Activated CD4-positive, alpha-beta T cell treated with anti-CD3 and anti-CD28 coated beads for 36 hours (primary cell): ENCODE measurements around the gene CEP112. TPM values are rescaled to one million over a fixed set of nuclear protein-coding genes. Genes with fewer than 3 reads are reported as not detected.

ENCODE experiments used
- ATAC-seq: fragments of 200-7000 bp; cut with Tn5 transposase; one replicate; pipeline ENCODE4 v1.10.0; 2021; ENCODE audit warnings: mild to moderate bottlenecking, moderate library complexity
- CTCF ChIA-PET: fragments of 350-600 bp; sonication (Branson Sonifier 250); formaldehyde crosslinking; loops from one replicate; lab custom pipeline; 2021; ENCODE audit warnings: antibody characterized with exemption; lab: Charles Lee
- POLR2A ChIA-PET: fragments of 350-600 bp; sonication (Branson Sonifier 250); formaldehyde crosslinking; loops from one replicate; lab custom pipeline; 2021; ENCODE audit warnings: antibody characterized with exemption, inconsistent platforms; lab: Charles Lee
- DNase-seq: peaks from one replicate; pipeline ENCODE4 v3.0.0-alpha.2; 2020
- H3K27ac Mint-ChIP-seq: one replicate; pipeline ENCODE4 v1.8.0; 2021; ENCODE audit warnings: mixed read lengths
- H3K27me3 Mint-ChIP-seq: one replicate; pipeline ENCODE4 v1.8.0; 2021; ENCODE audit warnings: mixed read lengths
- H3K36me3 Mint-ChIP-seq: one replicate; pipeline ENCODE4 v1.8.0; 2021; ENCODE audit warnings: low read depth, mixed read lengths
- H3K4me1 Mint-ChIP-seq: one replicate; pipeline ENCODE4 v1.8.0; 2021; ENCODE audit warnings: mixed read lengths
- H3K4me3 Mint-ChIP-seq: one replicate; pipeline ENCODE4 v1.8.0; 2021; ENCODE audit warnings: mild to moderate bottlenecking, moderate library complexity, mixed read lengths
- H3K9me3 Mint-ChIP-seq: one replicate; pipeline ENCODE4 v1.8.0; 2021; ENCODE audit warnings: low read depth, mixed read lengths
- intact Hi-C, 2 experiments: fragments of 100-400 bp; cut with DNase I in 1 of 2; cut with micrococcal nuclease in 1 of 2; formaldehyde crosslinking; loops; one replicate each; pipeline versions ENCODE4 v1.14.2 to v1.15.1; 2022 to 2024; cut with DNase I, micrococcal nuclease
- total RNA-seq, 2 experiments: library from RNA; stranded (reverse); gene quantifications; one replicate each; pipeline ENCODE4 v1.2.3, GENCODE V29; 2021

Gene CEP112
- total RNA-seq, 2 experiments from 2014 or later, result 2.2 to 2.8 TPM

DNA sequence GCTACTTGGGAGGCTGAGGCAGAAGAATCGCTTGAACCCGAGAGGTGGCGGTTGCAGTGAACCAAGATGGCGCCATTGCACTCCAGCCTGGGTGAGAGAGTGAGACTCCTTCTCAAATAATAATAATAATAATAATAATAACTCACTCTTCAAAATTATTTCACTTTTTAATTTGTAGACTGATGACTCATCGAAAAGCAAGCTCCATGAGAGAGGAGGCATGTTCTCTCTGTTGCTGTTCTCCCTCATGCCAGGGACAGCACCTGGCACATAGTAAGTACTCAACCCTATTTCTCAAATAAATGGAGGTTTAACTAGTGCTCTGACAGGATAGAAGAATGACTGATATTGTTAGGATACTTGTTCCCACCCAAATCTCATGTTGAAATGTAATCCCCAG lies 265.3 kb downstream of the CEP112 start:
- ChIA-PET CTCF (interaction anchor here (1.1 kb wide), 1 partner anchor 186 kb away, joined by 3 read pairs; no protein-coding TSS in a partner anchor), POLR2A (no interaction called here)
- Mint-ChIP-seq H3K27ac (no peak overlapping the region), H3K36me3 (peaks cover 2% of the 10 kb centered on the region), H3K4me1 (no peaks in the 10 kb centered on the region), H3K9me3 (no peaks in the 10 kb centered on the region), H3K27me3 (no peaks in the 10 kb centered on the region), H3K4me3 (no peak overlapping the region)
- intact Hi-C loops, result no loop called here
- ATAC-seq (no peak), DNase-seq (no peak)

DNA sequence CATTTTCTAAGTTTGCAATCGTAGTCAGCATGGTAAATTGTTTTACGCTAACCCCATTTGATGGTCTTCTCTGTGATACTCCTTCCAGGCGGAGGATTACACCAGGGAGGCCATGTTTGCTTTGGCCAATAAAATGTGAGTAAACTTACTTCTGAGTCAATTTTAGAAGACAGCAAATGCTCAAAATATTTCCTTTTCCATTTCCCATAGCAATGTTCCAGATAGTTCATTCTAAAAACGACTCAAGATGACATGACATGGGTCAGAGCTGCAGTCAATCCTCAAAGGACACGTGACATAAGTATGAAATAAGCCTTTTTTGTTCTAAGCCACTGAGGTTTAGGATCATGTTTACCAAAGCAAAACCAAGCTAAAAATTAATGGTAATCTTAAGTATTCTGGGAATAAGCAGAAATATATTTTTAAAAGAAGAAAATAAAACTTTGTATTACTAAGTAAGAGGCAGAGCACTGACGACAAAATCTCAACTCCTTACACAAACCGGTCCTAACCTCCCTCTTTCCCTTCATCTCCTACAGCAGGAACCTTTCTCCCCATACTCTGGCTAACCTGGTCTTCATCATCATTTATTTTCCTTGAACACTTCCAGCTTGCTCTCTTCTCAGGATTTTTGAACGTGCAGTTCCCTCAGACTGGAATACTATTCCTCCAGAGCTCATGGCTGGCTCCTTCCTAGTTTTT lies 266.2 kb downstream of the CEP112 start:
- no peaks in the 10 kb centered on the region for H3K27me3 Mint-ChIP-seq

GRCh38 chr17:65920996-65921395 lies 270.9 kb downstream of the CEP112 start:
- ChIA-PET POLR2A (no interaction called here), CTCF (interaction anchor here (1.2 kb wide), 1 partner anchor 14 kb away, joined by 6 read pairs; no protein-coding TSS in a partner anchor)
- Mint-ChIP-seq H3K9me3 (no peaks in the 10 kb centered on the region), H3K36me3 (no peaks in the 10 kb centered on the region), H3K4me3 (no peak overlapping the region), H3K27me3 (no peaks in the 10 kb centered on the region), H3K27ac (no peak overlapping the region), H3K4me1 (peaks cover 8% of the 10 kb centered on the region)
- intact Hi-C loops, result no loop called here
- ATAC-seq (peak; percentile 53), DNase-seq (no peak)

More for the DNA sequence above, 266.2 kb downstream of the CEP112 start:
- POLR2A ChIA-PET, result no interaction called here
- CTCF ChIA-PET, result interaction anchor here (1.1 kb wide), 1 partner anchor 187 kb away, joined by 3 read pairs; no protein-coding TSS in a partner anchor
- Mint-ChIP-seq H3K27ac (no peak overlapping the region), H3K4me1 (peaks cover 7% of the 10 kb centered on the region), H3K9me3 (no peaks in the 10 kb centered on the region), H3K4me3 (no peak overlapping the region), H3K36me3 (peaks cover 2% of the 10 kb centered on the region)
- no peak for DNase-seq
- intact Hi-C loops, result no loop called here
- ATAC-seq, result no peak

- DNase-seq (no peak), ATAC-seq (no peak)
- no peak overlapping the region for H3K27ac Mint-ChIP-seq
- peaks cover 24% of the 10 kb centered on the region for H3K4me1 Mint-ChIP-seq
- H3K9me3 Mint-ChIP-seq, result peaks cover 7% of the 10 kb centered on the region
- no peak overlapping the region for H3K4me3 Mint-ChIP-seq
- H3K36me3 Mint-ChIP-seq, result peaks cover 2% of the 10 kb centered on the region
- H3K27me3 Mint-ChIP-seq, result no peaks in the 10 kb centered on the region
- intact Hi-C loops, result no loop called here
- ChIA-PET POLR2A (interaction anchor here (0.5 kb wide), 1 partner anchor 238 kb away, joined by 3 read pairs; no protein-coding TSS in a partner anchor), CTCF (no interaction called here)
These were observed 273.0 kb downstream of the CEP112 start for GRCh38 chr17:65918916-65919315.

- H3K27me3 Mint-ChIP-seq, result no peaks in the 10 kb centered on the region
- ChIA-PET POLR2A (no interaction called here), CTCF (no interaction called here)
- intact Hi-C loops, result no loop called here
- peaks cover 24% of the 10 kb centered on the region for H3K4me1 Mint-ChIP-seq
- peaks cover 2% of the 10 kb centered on the region for H3K36me3 Mint-ChIP-seq
- H3K27ac Mint-ChIP-seq, result no peak overlapping the region
- ATAC-seq (no peak), DNase-seq (no peak)
- H3K4me3 Mint-ChIP-seq, result no peak overlapping the region
- H3K9me3 Mint-ChIP-seq, result peaks cover 7% of the 10 kb centered on the region
These were observed 273.4 kb downstream of the CEP112 start for GRCh38 chr17:65918500-65918899.

DNA sequence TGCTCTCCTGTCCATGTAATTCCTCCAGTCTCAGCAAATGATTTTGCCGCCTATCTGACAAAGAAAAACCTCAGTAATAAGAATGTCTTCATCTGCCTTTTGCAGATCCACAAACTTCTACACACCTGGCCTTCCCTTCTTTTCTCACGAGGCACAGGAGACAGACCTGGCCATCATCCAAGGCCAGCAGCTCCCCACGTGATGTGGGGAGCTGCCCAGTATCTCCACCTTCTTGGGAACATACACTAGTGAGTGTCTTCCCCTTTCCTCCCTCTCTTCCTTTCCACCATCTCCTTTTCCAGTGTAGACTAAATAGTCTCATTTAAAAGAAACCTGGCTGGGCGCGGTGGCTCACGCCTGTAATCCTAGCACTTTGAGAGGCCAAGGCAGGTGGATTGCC lies 274.4 kb downstream of the CEP112 start:
- H3K27me3 Mint-ChIP-seq, result no peaks in the 10 kb centered on the region
- CTCF ChIA-PET, result no interaction called here

DNA sequence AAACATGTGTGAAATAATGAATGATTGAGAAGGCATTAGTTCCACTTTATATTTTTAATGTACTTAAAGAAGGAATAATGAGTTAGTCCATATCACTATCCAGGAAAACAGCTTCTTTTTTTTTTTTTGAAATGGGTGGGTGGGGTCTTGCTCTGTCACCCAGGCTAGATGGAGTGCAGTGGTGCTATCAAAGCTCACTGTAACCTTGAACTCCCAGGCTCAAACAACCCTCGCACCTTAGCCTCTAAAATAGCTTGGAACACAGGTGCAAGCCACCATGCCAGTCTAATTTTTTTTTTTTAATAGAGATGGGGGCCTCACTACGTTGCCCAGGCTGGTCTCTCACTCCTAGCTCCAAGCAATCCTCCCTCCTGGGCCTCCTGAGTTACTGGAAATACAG lies 275.5 kb downstream of the CEP112 start:
- Mint-ChIP-seq H3K4me1 (peaks cover 24% of the 10 kb centered on the region), H3K27ac (peak overlapping the region; percentile 70), H3K36me3 (peaks cover 2% of the 10 kb centered on the region), H3K4me3 (no peak overlapping the region), H3K9me3 (peaks cover 7% of the 10 kb centered on the region), H3K27me3 (no peaks in the 10 kb centered on the region)
- CTCF ChIA-PET, result interaction anchor here (0.6 kb wide), 1 partner anchor 625 kb away, joined by 3 read pairs; no protein-coding TSS in a partner anchor
- DNase-seq (no peak), ATAC-seq (no peak)
- intact Hi-C loops, result no loop called here
- POLR2A ChIA-PET, result interaction anchor here (0.6 kb wide), 1 partner anchor 1678 kb away, joined by 3 read pairs; no protein-coding TSS in a partner anchor

More for the DNA sequence above, 274.4 kb downstream of the CEP112 start:
- POLR2A ChIA-PET, result no interaction called here
- no peak for ATAC-seq
- Mint-ChIP-seq H3K27ac (no peak overlapping the region), H3K4me3 (no peak overlapping the region), H3K9me3 (peaks cover 7% of the 10 kb centered on the region), H3K36me3 (peaks cover 2% of the 10 kb centered on the region), H3K4me1 (peaks cover 24% of the 10 kb centered on the region)
- intact Hi-C loops, result no loop called here
- DNase-seq, result no peak

DNA sequence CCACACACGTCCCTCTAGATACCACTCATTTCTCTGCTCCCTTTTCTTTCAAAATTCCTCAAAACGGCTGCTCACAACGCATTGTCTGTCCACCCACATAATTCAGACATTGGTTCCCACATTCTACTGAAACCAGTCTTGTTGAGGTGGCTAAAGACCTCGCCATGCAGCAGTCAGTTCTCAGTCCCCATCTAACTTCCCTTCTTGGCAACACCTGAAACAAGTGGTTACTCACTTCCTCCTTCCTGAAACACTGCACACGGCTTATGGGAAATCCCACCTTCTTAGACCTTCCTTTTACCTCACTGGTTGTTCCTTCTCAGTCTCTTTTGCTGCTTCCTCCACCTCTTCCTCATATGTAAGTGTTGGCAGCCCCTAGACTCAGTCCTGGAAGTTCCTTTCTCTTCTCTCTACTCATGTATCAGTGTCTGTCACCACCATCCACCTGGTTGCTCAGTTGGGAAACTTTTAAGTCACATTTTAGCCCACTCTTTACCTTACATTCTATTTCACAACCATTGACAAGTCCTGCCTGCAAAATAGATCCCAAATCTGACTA lies 277.1 kb downstream of the CEP112 start:
- peaks cover 18% of the 10 kb centered on the region for H3K9me3 Mint-ChIP-seq
- peak overlapping the region; percentile 2 for H3K4me3 Mint-ChIP-seq
- ChIA-PET POLR2A (no interaction called here), CTCF (interaction anchor here (1.4 kb wide), 1 partner anchor 11 kb away, joined by 3 read pairs; no protein-coding TSS in a partner anchor)
- H3K36me3 Mint-ChIP-seq, result peaks cover 12% of the 10 kb centered on the region
- H3K4me1 Mint-ChIP-seq, result peaks cover 17% of the 10 kb centered on the region
- no peaks in the 10 kb centered on the region for H3K27me3 Mint-ChIP-seq
- intact Hi-C loops, result no loop called here
- peak; percentile 96 for ATAC-seq
- DNase-seq, result peak; percentile 40
- peak overlapping the region; percentile 93 for H3K27ac Mint-ChIP-seq

DNA sequence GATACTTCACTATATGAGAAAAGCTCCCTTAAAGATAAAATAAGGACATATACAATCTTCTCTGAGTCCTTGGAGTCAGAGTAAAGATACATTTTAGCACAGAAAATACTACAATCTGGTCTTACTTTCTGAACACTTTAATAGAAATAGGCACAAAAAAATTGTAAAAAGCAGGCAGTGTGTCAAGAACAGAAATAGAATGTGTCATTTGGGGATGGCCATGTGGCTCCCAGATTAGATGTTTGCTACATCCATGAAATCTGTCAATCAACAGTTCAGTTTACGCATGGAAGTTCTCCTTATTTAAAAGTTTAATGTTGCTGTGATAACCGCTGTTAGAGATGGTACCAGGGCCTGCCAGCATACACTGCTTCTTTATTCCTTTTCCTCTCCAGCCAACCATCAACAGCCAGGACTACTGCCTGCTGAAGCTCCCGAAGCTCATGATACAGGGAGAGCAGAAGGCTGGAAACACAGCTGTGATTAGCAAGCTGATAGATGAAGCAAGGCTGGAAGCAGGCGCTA lies 278.5 kb downstream of the CEP112 start:
- Mint-ChIP-seq H3K4me3 (no peak overlapping the region), H3K36me3 (peaks cover 13% of the 10 kb centered on the region), H3K27me3 (no peaks in the 10 kb centered on the region), H3K9me3 (peaks cover 21% of the 10 kb centered on the region), H3K27ac (no peak overlapping the region), H3K4me1 (peaks cover 17% of the 10 kb centered on the region)
- ChIA-PET POLR2A (no interaction called here), CTCF (no interaction called here)
- ATAC-seq (no peak), DNase-seq (no peak)
- intact Hi-C loops, result no loop called here

- peaks cover 15% of the 10 kb centered on the region for H3K4me1 Mint-ChIP-seq
- H3K9me3 Mint-ChIP-seq, result peaks cover 20% of the 10 kb centered on the region
- DNase-seq (no peak), ATAC-seq (no peak)
- peaks cover 12% of the 10 kb centered on the region for H3K36me3 Mint-ChIP-seq
- intact Hi-C loops, result no loop called here
- H3K27me3 Mint-ChIP-seq, result no peaks in the 10 kb centered on the region
- CTCF ChIA-PET, result interaction anchor here (0.8 kb wide), 1 partner anchor 54 kb away, joined by 3 read pairs; no protein-coding TSS in a partner anchor
- POLR2A ChIA-PET, result no interaction called here
- H3K4me3 Mint-ChIP-seq, result no peak overlapping the region
- no peak overlapping the region for H3K27ac Mint-ChIP-seq
These were observed 281.1 kb downstream of the CEP112 start for GRCh38 chr17:65910836-65911235.

GRCh38 chr17:65902831-65903522 lies 289.0 kb downstream of the CEP112 start:
- Mint-ChIP-seq H3K36me3 (no peaks in the 10 kb centered on the region), H3K4me3 (no peak overlapping the region), H3K27me3 (no peaks in the 10 kb centered on the region), H3K9me3 (no peaks in the 10 kb centered on the region), H3K27ac (no peak overlapping the region), H3K4me1 (no peaks in the 10 kb centered on the region)
- ChIA-PET CTCF (interaction anchor here (1.9 kb wide), 1 partner anchor 11 kb away, joined by 3 read pairs; no protein-coding TSS in a partner anchor), POLR2A (no interaction called here)
- ATAC-seq (no peak), DNase-seq (no peak)
- intact Hi-C loops, result no loop called here
